ENCODE results near the gene HOXB2.

The HOXB2 gene

DNA sequence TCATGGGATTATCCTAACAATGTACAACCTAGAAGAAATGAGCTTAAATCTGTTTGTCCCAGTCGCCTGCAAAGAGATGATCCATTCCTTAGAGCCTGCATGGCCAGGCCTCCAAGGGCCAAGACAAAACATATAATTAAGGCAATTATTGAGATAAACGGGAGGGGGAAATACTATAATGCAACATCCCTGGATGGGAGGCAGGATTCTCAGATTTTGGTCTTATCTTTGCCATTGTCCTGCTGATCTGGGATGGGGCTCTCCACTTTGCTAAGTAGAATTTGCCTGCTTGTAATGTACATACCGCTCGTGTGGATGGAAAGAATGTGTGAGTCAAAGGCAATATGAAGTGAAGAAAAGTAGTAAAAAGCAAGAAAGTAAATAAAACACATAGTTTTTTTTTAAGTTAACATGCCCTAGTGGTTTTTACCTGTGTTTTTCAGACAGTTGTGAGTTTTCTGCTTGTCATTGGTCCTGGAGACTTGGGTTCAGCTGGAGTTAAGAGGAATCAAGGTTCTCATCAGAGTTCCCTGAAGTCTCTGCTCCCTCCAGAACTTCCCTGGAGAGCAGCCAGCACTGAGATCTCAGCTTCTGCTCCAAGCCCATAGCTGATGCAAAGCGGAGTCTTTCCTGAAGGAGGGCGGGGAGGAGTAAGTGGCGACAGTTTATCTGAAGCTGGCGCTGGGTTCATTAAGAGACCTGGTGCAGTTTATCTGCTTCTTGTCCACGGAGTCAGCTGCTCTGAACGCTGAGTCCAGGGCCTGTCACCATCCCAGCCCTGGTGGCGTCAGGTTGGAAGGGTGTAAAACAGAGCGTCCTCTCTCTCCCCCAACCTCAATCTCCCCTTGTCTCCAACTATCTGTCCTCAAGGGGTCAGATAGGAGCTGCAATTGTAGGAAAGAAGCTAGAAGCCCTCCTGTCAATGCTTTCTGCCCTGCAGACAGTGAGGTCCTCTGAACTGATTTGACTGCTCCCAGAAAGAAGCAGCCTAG, 44.2 kb downstream of the HOXB2 start (continued):
- TF ChIP-seq ZNF623 (tag by site-specific recombination; IDR thresholded peaks at IDR 0.05) (no peak), ZNF768 (tag by site-specific recombination; IDR thresholded peaks at IDR 0.05) (no peak), TRIM28 (IDR thresholded peaks at IDR 0.05; ENCODE audit: borderline replicate concordance, low read length) (peak; percentile 90; the same call in 1 of the 2 replicates), ZNF785 (tag by site-specific recombination; IDR thresholded peaks at IDR 0.05) (no peak), ZSCAN30 (tag by site-specific recombination; IDR thresholded peaks at IDR 0.05) (peak; percentile 30; the same call in 1 of the 2 replicates), ZNF677 (tag by site-specific recombination; IDR thresholded peaks at IDR 0.05) (no peak), ZNF529 (tag by site-specific recombination; IDR thresholded peaks at IDR 0.05; ENCODE audit: insufficient replicate concordance) (no peak), ZFP69B (tag by site-specific recombination; IDR thresholded peaks at IDR 0.05) (no peak), MEIS1 (CRISPR knock-in tag; IDR thresholded peaks at IDR 0.05; ENCODE audit: borderline replicate concordance) (no peak), ZBTB20 (tag by site-specific recombination; IDR thresholded peaks at IDR 0.05) (peak; percentile 96), ZNF366 (tag by site-specific recombination; conservative IDR thresholded peaks at IDR 0.05) (peak; percentile 79), ZNF184 (tag by site-specific recombination; IDR thresholded peaks at IDR 0.05) (no peak), ZSCAN18 (tag by site-specific recombination; IDR thresholded peaks at IDR 0.05) (no peak)
- TF ChIP-seq, protein P1, sequence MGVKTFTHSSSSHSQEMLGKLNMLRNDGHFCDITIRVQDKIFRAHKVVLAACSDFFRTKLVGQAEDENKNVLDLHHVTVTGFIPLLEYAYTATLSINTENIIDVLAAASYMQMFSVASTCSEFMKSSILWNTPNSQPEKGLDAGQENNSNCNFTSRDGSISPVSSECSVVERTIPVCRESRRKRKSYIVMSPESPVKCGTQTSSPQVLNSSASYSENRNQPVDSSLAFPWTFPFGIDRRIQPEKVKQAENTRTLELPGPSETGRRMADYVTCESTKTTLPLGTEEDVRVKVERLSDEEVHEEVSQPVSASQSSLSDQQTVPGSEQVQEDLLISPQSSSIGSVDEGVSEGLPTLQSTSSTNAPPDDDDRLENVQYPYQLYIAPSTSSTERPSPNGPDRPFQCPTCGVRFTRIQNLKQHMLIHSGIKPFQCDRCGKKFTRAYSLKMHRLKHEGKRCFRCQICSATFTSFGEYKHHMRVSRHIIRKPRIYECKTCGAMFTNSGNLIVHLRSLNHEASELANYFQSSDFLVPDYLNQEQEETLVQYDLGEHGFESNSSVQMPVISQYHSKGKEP (tag by site-specific recombination; IDR thresholded peaks at IDR 0.05): no peak
- TF ChIP-seq, protein P2, sequence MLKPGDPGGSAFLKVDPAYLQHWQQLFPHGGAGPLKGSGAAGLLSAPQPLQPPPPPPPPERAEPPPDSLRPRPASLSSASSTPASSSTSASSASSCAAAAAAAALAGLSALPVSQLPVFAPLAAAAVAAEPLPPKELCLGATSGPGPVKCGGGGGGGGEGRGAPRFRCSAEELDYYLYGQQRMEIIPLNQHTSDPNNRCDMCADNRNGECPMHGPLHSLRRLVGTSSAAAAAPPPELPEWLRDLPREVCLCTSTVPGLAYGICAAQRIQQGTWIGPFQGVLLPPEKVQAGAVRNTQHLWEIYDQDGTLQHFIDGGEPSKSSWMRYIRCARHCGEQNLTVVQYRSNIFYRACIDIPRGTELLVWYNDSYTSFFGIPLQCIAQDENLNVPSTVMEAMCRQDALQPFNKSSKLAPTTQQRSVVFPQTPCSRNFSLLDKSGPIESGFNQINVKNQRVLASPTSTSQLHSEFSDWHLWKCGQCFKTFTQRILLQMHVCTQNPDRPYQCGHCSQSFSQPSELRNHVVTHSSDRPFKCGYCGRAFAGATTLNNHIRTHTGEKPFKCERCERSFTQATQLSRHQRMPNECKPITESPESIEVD (tag by site-specific recombination; IDR thresholded peaks at IDR 0.05): peak; percentile 76
- TF ChIP-seq, protein P3, sequence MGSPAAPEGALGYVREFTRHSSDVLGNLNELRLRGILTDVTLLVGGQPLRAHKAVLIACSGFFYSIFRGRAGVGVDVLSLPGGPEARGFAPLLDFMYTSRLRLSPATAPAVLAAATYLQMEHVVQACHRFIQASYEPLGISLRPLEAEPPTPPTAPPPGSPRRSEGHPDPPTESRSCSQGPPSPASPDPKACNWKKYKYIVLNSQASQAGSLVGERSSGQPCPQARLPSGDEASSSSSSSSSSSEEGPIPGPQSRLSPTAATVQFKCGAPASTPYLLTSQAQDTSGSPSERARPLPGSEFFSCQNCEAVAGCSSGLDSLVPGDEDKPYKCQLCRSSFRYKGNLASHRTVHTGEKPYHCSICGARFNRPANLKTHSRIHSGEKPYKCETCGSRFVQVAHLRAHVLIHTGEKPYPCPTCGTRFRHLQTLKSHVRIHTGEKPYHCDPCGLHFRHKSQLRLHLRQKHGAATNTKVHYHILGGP (tag by site-specific recombination; IDR thresholded peaks at IDR 0.05): no peak

DNA sequence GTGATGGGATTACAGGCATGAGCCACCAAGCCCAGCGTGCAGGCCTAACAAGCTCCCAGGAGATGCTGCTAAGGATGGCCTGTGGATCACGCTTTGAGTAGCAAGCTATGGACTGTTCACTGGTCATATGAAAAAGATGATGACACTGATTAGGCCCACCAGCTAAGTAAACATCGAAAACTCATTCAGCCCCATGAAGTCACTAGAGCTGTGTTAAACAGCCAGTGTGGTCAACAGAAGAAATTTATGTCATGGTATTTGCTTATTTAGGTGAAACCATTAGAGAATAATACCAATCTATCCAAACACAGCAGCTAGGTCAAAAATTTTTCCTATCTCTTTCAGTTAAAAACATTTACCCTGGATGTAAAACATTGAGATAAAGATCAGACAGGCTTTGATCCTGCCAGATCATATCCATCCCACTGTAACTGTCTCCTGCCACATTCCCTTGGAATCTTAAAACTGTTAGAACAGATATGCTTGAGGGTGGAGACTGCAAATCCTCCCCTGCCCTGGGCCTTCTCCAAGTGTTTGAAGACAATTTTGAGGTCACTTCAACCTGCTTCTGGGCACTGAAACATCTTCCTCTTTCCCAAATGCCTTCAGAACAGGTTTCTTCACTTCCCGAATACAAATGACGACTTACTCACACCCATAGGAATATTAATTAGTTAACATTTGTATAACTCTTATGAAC, 45.0 kb downstream of the HOXB2 start:
- Histone ChIP-seq H3K36me3 (ENCODE audit: control insufficient read depth in 2 of 2, insufficient read depth in 1 of 2, low read length in 2 of 2) (no peaks in the 10 kb centered on the region), H3K27ac (ENCODE audit: extremely low read depth, low read depth, low read length) (peak overlapping the region; percentile 9; the same call in 1 of the 2 replicates), H3K4me3 (ENCODE audit: low read depth, low read length) (no peak overlapping the region), H3K4me1 (ENCODE audit: control insufficient read depth, insufficient read depth, low read length) (peaks cover 27% of the 10 kb centered on the region), H3K9me3 (ENCODE audit: control insufficient read depth, insufficient read depth, low read depth, low read length) (no peaks in the 10 kb centered on the region)
- POLR2A ChIA-PET: interaction anchor here (0.6 to 2.2 kb wide), 4 partner anchors 22 to 88 kb away, joined by 3 to 5 read pairs (median 4); no protein-coding TSS in a partner anchor
- CTCF ChIA-PET: interaction anchor here (0.6 to 2.5 kb wide), 13 partner anchors 8 to 124 kb away, joined by 3 to 15 read pairs (median 4); partner anchors contain the start of gene HOXB5
- TF ChIP-seq ZNF10 (tag by site-specific recombination; IDR thresholded peaks at IDR 0.05): peak; percentile 91
- TF ChIP-seq ZEB2 (tag by site-specific recombination; IDR thresholded peaks at IDR 0.05): peak; percentile 18; the same call in 1 of the 2 replicates
- TF ChIP-seq IKZF3 (tag by site-specific recombination; IDR thresholded peaks at IDR 0.05): 0 out of 2 replicates have a peak, but pooled peaks have one; percentile 12
- TF ChIP-seq ZNF404 (tag by site-specific recombination; IDR thresholded peaks at IDR 0.05): no peak
- TF ChIP-seq EGR2 (tag by site-specific recombination; IDR thresholded peaks at IDR 0.05; ENCODE audit: low read depth): no peak
- no peak for TF ChIP-seq ZFP3 (tag by site-specific recombination; IDR thresholded peaks at IDR 0.05; ENCODE audit: low read depth)
- TF ChIP-seq ZNF777 (tag by site-specific recombination; IDR thresholded peaks at IDR 0.05; ENCODE audit: borderline replicate concordance): no peak
- TF ChIP-seq INSM2 (tag by site-specific recombination; IDR thresholded peaks at IDR 0.05): no peak
